ENCODE results near the gene TENM3. TPM values are rescaled to one million over a fixed set of nuclear protein-coding genes. Genes with fewer than 3 reads are reported as not detected.
A peak's percentile ranks its signal among the peaks of the same experiment; 100 is the strongest.

The TENM3 gene
- total and polyA plus RNA-seq, 10 of the 15 experiments (the other 5 are each of a cell fraction or from before 2014, with no cell fraction given) = 0.01 to 1.7 (median 0.08) TPM; not detected in 2

DNA sequence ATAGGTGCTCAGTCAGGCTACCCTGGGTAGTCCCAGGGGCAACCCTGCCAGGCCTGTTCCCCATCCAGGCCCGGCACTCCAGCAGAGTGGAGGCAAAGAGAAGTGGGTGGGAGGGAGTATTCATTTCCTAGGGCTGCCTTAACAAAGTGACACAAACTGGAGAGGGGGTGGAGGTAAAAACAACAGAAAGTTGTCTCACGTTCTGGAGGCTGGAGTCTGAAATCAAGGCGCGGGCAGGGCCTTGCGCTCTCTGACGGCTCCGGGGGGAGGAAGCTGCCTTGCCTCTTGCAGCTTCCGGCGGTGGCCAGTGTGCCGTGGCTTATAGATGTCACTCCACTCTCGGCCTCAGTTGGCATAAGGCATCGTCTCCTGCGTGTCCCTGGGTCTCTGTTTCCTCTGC lies 583.2 kb downstream of the TENM3 start:
- no peak for DNase-seq (ENCODE audit: low read depth, low spot score)

DNA sequence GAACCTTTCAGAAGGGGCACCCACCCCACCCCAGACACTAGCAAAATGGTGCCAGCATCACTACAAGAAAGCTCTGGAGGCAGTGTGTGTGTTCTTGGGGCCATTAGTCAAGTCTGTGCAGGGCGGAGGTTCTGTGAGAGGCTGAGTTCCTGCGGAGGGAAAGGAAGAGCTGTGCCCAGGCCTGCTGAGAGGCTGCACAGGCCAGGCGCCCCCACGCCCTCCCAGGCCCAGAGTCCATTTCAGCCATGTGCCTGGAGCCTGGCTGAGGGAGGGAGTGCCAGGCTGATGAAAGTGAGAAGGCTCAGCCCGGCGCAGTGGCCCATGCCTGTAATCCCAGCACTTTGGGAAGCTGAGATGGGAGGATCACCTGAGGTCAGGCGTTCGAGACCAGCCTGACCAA lies 584.0 kb downstream of the TENM3 start:
- intact Hi-C loops (cut with micrococcal nuclease; ENCODE audit: unreplicated experiment) (no loop called here), in situ Hi-C loops (cut with MboI) (no loop called here)
- H4K20me1 ChIP-seq (ENCODE audit: control insufficient read depth, insufficient read depth) = no peaks in the 10 kb centered on the region
- RAD21 ChIA-PET (ENCODE audit: unreplicated experiment) = no interaction called here
- WGBS (ENCODE audit: insufficient coverage, insufficient replicate concordance, low lambda C conversion rate, missing lambda C conversion rate) = 72% methylated on average over 8 of the region's 8 CpGs
- no peak overlapping the region for H2AFZ ChIP-seq (ENCODE audit: control insufficient read depth, low read depth, low read length)
- no peaks in the 10 kb centered on the region for H3K36me3 ChIP-seq (ENCODE audit: control insufficient read depth in 2 of 2, insufficient read depth in 2 of 2, low read length in 1 of 2)
- no peak overlapping the region for H3K4me2 ChIP-seq (ENCODE audit: control insufficient read depth, insufficient read depth)
- H3K79me2 ChIP-seq (ENCODE audit: control insufficient read depth, insufficient read depth, low read length) = no peaks in the 10 kb centered on the region
- H3K9ac ChIP-seq (ENCODE audit: control insufficient read depth, insufficient read depth, low read length) = no peak overlapping the region
- no TSS peak for BruUV-seq (replicated peaks)
- SMC1A ChIA-PET (ENCODE audit: uncharacterized antibody, unreplicated experiment) = no interaction called here
- POLR2A ChIA-PET = no interaction called here
- no peaks in the 10 kb centered on the region; the same call in 2 of the 3 replicates for H3K9me3 ChIP-seq (replicated peaks; ENCODE audit: control insufficient read depth, insufficient read depth, low read length)
- no peaks in the 10 kb centered on the region for H3K27me3 ChIP-seq (replicated peaks in 1 of 2; ENCODE audit: control insufficient read depth in 2 of 2, insufficient read depth in 2 of 2, low read length in 1 of 2)
- H3K4me1 ChIP-seq (ENCODE audit: control insufficient read depth, insufficient read depth, low read length) = peaks cover 20% of the 10 kb centered on the region
- FAIRE-seq = no peak
- H3K4me3 ChIP-seq = no peak overlapping the region
- no peak for ATAC-seq
- H3K27ac ChIP-seq (ENCODE audit: control insufficient read depth, insufficient read depth) = no peak overlapping the region
- CTCF ChIA-PET = no interaction called here
- DNase-seq (ENCODE audit: low read depth, low spot score) = no peak
- TF ChIP-seq JUND (IDR thresholded peaks at IDR 0.05; ENCODE audit: low read depth, low read length) (no peak), SMARCA5 (IDR thresholded peaks at IDR 0.05) (no peak), CREB1 (IDR thresholded peaks at IDR 0.05; ENCODE audit: low read depth) (no peak), NFYB (IDR thresholded peaks at IDR 0.05; ENCODE audit: insufficient read depth, low read depth, low read length) (no peak), RFX5 (IDR thresholded peaks at IDR 0.05; ENCODE audit: low read depth, low read length) (no peak), WRNIP1 (IDR thresholded peaks at IDR 0.05; ENCODE audit: borderline replicate concordance, low read depth, low read length) (no peak), POLR2AphosphoS2 (IDR thresholded peaks at IDR 0.05; ENCODE audit: low read depth, low read length) (no peak), CREM (IDR thresholded peaks at IDR 0.05; ENCODE audit: low read depth) (no peak), STAT1 (conservative IDR thresholded peaks at IDR 0.05) (no peak), ZBTB11 (CRISPR knock-in tag; IDR thresholded peaks at IDR 0.05) (no peak), HCFC1 (IDR thresholded peaks at IDR 0.05; ENCODE audit: low read length) (no peak)

More for the DNA sequence above, 583.2 kb downstream of the TENM3 start:
- Histone ChIP-seq H2AFZ (ENCODE audit: control insufficient read depth, low read depth, low read length) (peak overlapping the region; percentile 11), H3K4me1 (ENCODE audit: control insufficient read depth, insufficient read depth, low read length) (peaks cover 17% of the 10 kb centered on the region), H3K4me3 (0 out of 2 replicates have a peak overlapping the region, but pooled peaks have one; percentile 9), H3K36me3 (ENCODE audit: control insufficient read depth in 2 of 2, insufficient read depth in 2 of 2, low read length in 1 of 2) (no peaks in the 10 kb centered on the region), H3K9ac (ENCODE audit: control insufficient read depth, insufficient read depth, low read length) (no peak overlapping the region), H3K27me3 (replicated peaks in 1 of 2; ENCODE audit: control insufficient read depth in 2 of 2, insufficient read depth in 2 of 2, low read length in 1 of 2) (no peaks in the 10 kb centered on the region), H4K20me1 (ENCODE audit: control insufficient read depth, insufficient read depth) (no peaks in the 10 kb centered on the region), H3K79me2 (ENCODE audit: control insufficient read depth, insufficient read depth, low read length) (no peaks in the 10 kb centered on the region), H3K4me2 (ENCODE audit: control insufficient read depth, insufficient read depth) (no peak overlapping the region), H3K27ac (ENCODE audit: control insufficient read depth, insufficient read depth) (no peak overlapping the region), H3K9me3 (replicated peaks; ENCODE audit: control insufficient read depth, insufficient read depth, low read length) (no peaks in the 10 kb centered on the region)
- intact Hi-C loops (cut with micrococcal nuclease; ENCODE audit: unreplicated experiment) = no loop called here
- ChIA-PET POLR2A (no interaction called here), RAD21 (ENCODE audit: unreplicated experiment) (no interaction called here), SMC1A (ENCODE audit: uncharacterized antibody, unreplicated experiment) (no interaction called here), CTCF (no interaction called here)
- BruUV-seq (replicated peaks) = no TSS peak
- TF ChIP-seq, protein P1, sequence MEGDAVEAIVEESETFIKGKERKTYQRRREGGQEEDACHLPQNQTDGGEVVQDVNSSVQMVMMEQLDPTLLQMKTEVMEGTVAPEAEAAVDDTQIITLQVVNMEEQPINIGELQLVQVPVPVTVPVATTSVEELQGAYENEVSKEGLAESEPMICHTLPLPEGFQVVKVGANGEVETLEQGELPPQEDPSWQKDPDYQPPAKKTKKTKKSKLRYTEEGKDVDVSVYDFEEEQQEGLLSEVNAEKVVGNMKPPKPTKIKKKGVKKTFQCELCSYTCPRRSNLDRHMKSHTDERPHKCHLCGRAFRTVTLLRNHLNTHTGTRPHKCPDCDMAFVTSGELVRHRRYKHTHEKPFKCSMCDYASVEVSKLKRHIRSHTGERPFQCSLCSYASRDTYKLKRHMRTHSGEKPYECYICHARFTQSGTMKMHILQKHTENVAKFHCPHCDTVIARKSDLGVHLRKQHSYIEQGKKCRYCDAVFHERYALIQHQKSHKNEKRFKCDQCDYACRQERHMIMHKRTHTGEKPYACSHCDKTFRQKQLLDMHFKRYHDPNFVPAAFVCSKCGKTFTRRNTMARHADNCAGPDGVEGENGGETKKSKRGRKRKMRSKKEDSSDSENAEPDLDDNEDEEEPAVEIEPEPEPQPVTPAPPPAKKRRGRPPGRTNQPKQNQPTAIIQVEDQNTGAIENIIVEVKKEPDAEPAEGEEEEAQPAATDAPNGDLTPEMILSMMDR (IDR thresholded peaks at IDR 0.05 in 2 of 3, conservative IDR thresholded peaks at IDR 0.05 in 1 of 3; ENCODE audit: control insufficient read depth in 2 of 3, extremely low read depth in 1 of 3, insufficient read depth in 1 of 3, low read depth in 3 of 3, low read length in 3 of 3) = no peak
- TF ChIP-seq POLR2A (IDR thresholded peaks at IDR 0.05; ENCODE audit: low read depth, low read length) = peak; percentile 42; the same call in 1 of the 2 replicates
- 18% methylated on average over 13 of the region's 13 CpGs for WGBS (ENCODE audit: insufficient coverage, insufficient replicate concordance, low lambda C conversion rate, missing lambda C conversion rate)
- FAIRE-seq = no peak
- in situ Hi-C loops (cut with MboI) = no loop called here
- no peak for ATAC-seq

Data from GM12878 (cell line).